Measurements from ENCODE around the gene TMF1. TPM values are rescaled to one million over a fixed set of nuclear protein-coding genes. Genes with fewer than 3 reads are reported as not detected.

The TMF1 gene
- total RNA-seq, 1 donor from 2014 or later: 18.1 TPM

DNA sequence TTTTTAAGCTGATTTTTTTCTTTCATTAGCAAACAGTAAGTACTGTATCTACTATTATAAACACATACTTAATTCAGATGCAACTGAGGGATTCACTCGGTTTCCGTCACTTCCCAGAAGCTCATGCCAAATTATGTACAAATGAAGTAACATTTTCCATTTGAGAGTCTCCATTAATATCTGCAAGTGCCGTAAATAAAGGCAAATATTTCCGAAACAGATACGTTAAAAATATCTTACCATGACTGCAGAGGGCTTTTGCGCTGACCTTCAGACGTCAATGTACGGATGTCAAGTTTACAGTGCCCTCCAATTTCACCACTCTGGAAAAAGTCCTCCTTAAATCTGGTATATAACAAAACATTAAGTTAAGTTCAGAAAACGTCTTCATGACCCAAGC is 48.0 kb downstream of the TMF1 start:
- DNase-seq (ENCODE audit: low spot score): no peak
- Mint-ChIP-seq H3K4me3 (ENCODE audit: unreplicated experiment) (no peak overlapping the region), H3K36me3 (ENCODE audit: low read depth, unreplicated experiment) (peaks cover 34% of the 10 kb centered on the region), H3K27ac (ENCODE audit: unreplicated experiment) (no peak overlapping the region), H3K4me1 (ENCODE audit: unreplicated experiment) (peaks cover 29% of the 10 kb centered on the region), H3K9me3 (ENCODE audit: unreplicated experiment) (no peaks in the 10 kb centered on the region), H3K27me3 (ENCODE audit: unreplicated experiment) (no peaks in the 10 kb centered on the region)
- TF ChIP-seq, protein P1, sequence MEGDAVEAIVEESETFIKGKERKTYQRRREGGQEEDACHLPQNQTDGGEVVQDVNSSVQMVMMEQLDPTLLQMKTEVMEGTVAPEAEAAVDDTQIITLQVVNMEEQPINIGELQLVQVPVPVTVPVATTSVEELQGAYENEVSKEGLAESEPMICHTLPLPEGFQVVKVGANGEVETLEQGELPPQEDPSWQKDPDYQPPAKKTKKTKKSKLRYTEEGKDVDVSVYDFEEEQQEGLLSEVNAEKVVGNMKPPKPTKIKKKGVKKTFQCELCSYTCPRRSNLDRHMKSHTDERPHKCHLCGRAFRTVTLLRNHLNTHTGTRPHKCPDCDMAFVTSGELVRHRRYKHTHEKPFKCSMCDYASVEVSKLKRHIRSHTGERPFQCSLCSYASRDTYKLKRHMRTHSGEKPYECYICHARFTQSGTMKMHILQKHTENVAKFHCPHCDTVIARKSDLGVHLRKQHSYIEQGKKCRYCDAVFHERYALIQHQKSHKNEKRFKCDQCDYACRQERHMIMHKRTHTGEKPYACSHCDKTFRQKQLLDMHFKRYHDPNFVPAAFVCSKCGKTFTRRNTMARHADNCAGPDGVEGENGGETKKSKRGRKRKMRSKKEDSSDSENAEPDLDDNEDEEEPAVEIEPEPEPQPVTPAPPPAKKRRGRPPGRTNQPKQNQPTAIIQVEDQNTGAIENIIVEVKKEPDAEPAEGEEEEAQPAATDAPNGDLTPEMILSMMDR (IDR thresholded peaks at IDR 0.05; ENCODE audit: unreplicated experiment): no peak

DNA sequence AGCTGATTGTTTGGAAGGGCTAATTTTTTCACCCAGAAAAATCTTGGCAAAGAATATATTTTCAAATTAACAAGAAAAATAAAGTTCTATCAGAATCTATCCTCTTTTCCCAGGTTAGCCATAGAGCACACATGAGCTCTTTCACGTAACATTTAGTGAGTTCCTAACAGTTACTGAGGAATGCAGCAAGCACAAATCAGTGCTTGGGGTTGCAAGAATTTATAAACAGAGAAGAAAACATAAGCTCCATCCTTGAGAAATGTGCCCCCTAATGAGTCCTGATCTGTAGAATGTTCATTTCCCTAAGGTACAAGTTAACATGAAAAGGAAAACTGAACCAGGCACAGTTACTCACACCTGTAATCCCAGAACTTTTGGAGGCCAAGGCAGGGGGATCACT is 52.5 kb downstream of the TMF1 start:
- no peak for DNase-seq (ENCODE audit: low spot score)
- peaks cover 4% of the 10 kb centered on the region for H3K27me3 Mint-ChIP-seq (ENCODE audit: unreplicated experiment)
- H3K9me3 Mint-ChIP-seq (ENCODE audit: unreplicated experiment): no peaks in the 10 kb centered on the region
- TF ChIP-seq, protein P1 (IDR thresholded peaks at IDR 0.05; ENCODE audit: unreplicated experiment): no peak
- peaks cover 36% of the 10 kb centered on the region for H3K36me3 Mint-ChIP-seq (ENCODE audit: low read depth, unreplicated experiment)
- no peaks in the 10 kb centered on the region for H3K4me1 Mint-ChIP-seq (ENCODE audit: unreplicated experiment)
- H3K4me3 Mint-ChIP-seq (ENCODE audit: unreplicated experiment): no peak overlapping the region
- H3K27ac Mint-ChIP-seq (ENCODE audit: unreplicated experiment): peak overlapping the region; percentile 18

DNA sequence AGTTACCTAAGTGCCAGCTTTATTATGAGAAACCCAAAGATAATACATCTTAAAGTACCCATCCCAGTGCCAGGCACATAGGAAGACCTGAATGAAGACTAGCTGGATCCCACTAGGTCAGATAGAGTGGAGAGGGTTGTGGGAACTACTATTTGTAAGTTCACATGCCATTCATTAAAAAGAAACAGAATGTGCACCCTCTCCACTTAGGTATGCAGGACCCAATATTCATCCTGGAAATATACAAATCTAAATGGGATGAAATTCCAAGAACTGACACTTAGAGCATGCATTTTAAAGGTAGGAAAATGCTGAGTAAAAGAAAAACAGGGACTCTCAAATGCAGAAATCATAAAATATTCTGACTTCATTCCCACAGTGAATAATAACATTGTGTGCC is 53.0 kb downstream of the TMF1 start:
- Mint-ChIP-seq H3K9me3 (ENCODE audit: unreplicated experiment) (no peaks in the 10 kb centered on the region), H3K4me3 (ENCODE audit: unreplicated experiment) (no peak overlapping the region), H3K4me1 (ENCODE audit: unreplicated experiment) (no peaks in the 10 kb centered on the region), H3K36me3 (ENCODE audit: low read depth, unreplicated experiment) (peaks cover 41% of the 10 kb centered on the region), H3K27me3 (ENCODE audit: unreplicated experiment) (peaks cover 5% of the 10 kb centered on the region), H3K27ac (ENCODE audit: unreplicated experiment) (no peak overlapping the region)
- no peak for DNase-seq (ENCODE audit: low spot score)
- TF ChIP-seq, protein P1 (IDR thresholded peaks at IDR 0.05; ENCODE audit: unreplicated experiment): no peak

DNA sequence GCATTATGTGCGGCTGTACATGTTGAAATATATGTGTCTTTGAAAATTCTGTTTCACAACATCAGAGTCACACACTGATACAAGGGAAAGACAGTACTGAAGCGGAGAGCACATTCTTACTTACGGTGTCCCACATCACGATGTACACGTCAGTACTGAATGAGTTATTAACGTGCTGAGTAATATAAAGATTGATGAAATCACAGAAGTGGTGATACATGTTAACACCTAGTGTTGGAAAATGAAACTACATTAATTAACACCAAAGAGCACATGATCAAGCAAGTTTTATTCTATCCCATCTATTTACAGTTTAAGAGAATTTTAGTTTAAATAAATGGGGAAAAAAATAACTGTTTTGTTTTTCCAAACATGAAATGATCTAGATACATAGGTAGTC is 54.2 kb downstream of the TMF1 start:
- Mint-ChIP-seq H3K27ac (ENCODE audit: unreplicated experiment) (no peak overlapping the region), H3K4me1 (ENCODE audit: unreplicated experiment) (no peaks in the 10 kb centered on the region), H3K27me3 (ENCODE audit: unreplicated experiment) (peaks cover 7% of the 10 kb centered on the region), H3K9me3 (ENCODE audit: unreplicated experiment) (no peaks in the 10 kb centered on the region), H3K36me3 (ENCODE audit: low read depth, unreplicated experiment) (peaks cover 47% of the 10 kb centered on the region), H3K4me3 (ENCODE audit: unreplicated experiment) (no peak overlapping the region)
- DNase-seq (ENCODE audit: low spot score): no peak
- TF ChIP-seq, protein P1 (IDR thresholded peaks at IDR 0.05; ENCODE audit: unreplicated experiment): peak; percentile 57

GRCh38 chr3:68996356-68996995 is 55.7 kb downstream of the TMF1 start:
- H3K4me3 Mint-ChIP-seq (ENCODE audit: unreplicated experiment): peak overlapping the region; percentile 72
- TF ChIP-seq, protein P1 (IDR thresholded peaks at IDR 0.05; ENCODE audit: unreplicated experiment): no peak
- DNase-seq (ENCODE audit: low spot score): no peak
- peak overlapping the region; percentile 82 for H3K27ac Mint-ChIP-seq (ENCODE audit: unreplicated experiment)
- H3K36me3 Mint-ChIP-seq (ENCODE audit: low read depth, unreplicated experiment): peaks cover 58% of the 10 kb centered on the region
- no peaks in the 10 kb centered on the region for H3K4me1 Mint-ChIP-seq (ENCODE audit: unreplicated experiment)
- peaks cover 7% of the 10 kb centered on the region for H3K27me3 Mint-ChIP-seq (ENCODE audit: unreplicated experiment)
- no peaks in the 10 kb centered on the region for H3K9me3 Mint-ChIP-seq (ENCODE audit: unreplicated experiment)
